ENCODE measurements around the gene LRRC15. TPM values are rescaled to one million over a fixed set of nuclear protein-coding genes. Genes with fewer than 3 reads are reported as not detected.

The LRRC15 gene
- total RNA-seq, 4 donors from 2014 or later = 0.14 to 0.32 TPM; not detected in 2

DNA sequence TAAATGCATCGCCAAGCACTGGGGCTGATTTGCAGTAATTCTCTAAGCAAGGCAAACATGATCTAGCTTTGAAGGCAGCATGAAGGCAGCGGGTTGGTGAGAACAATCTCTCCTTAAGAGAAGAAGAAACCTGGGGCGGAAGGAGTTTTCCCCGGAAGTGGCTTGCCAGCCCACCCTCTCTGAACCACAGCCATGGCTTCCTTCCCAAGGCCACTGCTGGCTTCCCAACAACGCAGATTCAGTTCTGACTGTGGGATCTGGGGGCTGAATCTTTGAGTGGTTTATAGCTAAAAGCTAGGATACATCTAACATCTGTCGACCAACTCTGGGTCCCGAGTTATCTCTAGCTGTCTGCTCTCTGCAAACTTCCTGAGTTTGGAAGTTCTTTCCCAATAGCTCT, 14.2 kb downstream of the LRRC15 start:
- in situ Hi-C loops (cut with MboI; ENCODE audit: low pct_ligation_motif_present in 1 of 4, low pct_unique_long_range_greater_than_20kb in 1 of 4, low sequenced_read_pairs in 3 of 4) = no loop called here
- intact Hi-C loops (cut with DNase I; ENCODE audit: low total_unique reads) = no loop called here
- no peaks in the 10 kb centered on the region for H3K4me1 ChIP-seq
- 73% methylated on average over 7 of the region's 7 CpGs; no CpG with 5 or more reads in 1 of the 2 donors for WGBS, 2 donors (ENCODE audit: low coverage in 1 of 2)
- H3K27me3 ChIP-seq = no peaks in the 10 kb centered on the region
- H3K36me3 ChIP-seq = no peaks in the 10 kb centered on the region
- no peak overlapping the region for H3K27ac ChIP-seq
- no peaks in the 10 kb centered on the region for H3K9me3 ChIP-seq
- H3K4me3 ChIP-seq = no peak overlapping the region
- no peak for DNase-seq
- TF ChIP-seq POLR2A (IDR thresholded peaks at IDR 0.05) (no peak), EP300 (IDR thresholded peaks at IDR 0.05; ENCODE audit: low read depth) (no peak), POLR2AphosphoS5 (IDR thresholded peaks at IDR 0.05) (no peak)
- TF ChIP-seq, protein P1, sequence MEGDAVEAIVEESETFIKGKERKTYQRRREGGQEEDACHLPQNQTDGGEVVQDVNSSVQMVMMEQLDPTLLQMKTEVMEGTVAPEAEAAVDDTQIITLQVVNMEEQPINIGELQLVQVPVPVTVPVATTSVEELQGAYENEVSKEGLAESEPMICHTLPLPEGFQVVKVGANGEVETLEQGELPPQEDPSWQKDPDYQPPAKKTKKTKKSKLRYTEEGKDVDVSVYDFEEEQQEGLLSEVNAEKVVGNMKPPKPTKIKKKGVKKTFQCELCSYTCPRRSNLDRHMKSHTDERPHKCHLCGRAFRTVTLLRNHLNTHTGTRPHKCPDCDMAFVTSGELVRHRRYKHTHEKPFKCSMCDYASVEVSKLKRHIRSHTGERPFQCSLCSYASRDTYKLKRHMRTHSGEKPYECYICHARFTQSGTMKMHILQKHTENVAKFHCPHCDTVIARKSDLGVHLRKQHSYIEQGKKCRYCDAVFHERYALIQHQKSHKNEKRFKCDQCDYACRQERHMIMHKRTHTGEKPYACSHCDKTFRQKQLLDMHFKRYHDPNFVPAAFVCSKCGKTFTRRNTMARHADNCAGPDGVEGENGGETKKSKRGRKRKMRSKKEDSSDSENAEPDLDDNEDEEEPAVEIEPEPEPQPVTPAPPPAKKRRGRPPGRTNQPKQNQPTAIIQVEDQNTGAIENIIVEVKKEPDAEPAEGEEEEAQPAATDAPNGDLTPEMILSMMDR (IDR thresholded peaks at IDR 0.05) = no peak

DNA sequence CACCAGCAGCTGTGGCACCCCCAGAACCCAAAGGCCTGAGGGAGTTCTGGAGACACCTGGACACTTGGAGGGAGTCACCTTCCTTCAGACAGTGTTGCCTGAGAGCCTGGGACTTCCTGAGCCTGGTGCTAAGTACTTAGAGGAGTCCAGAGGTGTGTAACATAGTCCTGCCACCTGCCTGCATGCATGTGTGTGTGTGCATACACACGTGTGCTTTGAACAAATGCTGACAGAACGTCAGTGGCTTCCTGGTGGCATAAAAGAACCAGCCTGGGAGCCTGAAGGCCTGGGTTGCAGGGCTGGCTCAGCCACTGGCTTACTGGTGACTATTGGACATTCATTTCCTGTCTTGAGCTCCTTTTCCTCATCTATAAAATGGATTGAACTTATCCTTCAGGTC, 15.2 kb downstream of the LRRC15 start:
- in situ Hi-C loops (cut with MboI; ENCODE audit: low pct_ligation_motif_present in 1 of 4, low pct_unique_long_range_greater_than_20kb in 1 of 4, low sequenced_read_pairs in 3 of 4) = no loop called here
- intact Hi-C loops (cut with DNase I; ENCODE audit: low total_unique reads) = no loop called here
- no peaks in the 10 kb centered on the region for H3K27me3 ChIP-seq
- TF ChIP-seq POLR2AphosphoS5 (IDR thresholded peaks at IDR 0.05) (no peak), POLR2A (IDR thresholded peaks at IDR 0.05) (no peak), EP300 (IDR thresholded peaks at IDR 0.05; ENCODE audit: low read depth) (no peak)
- TF ChIP-seq, protein P1 (IDR thresholded peaks at IDR 0.05) = no peak
- H3K36me3 ChIP-seq = no peaks in the 10 kb centered on the region
- H3K27ac ChIP-seq = no peak overlapping the region
- H3K4me1 ChIP-seq = no peaks in the 10 kb centered on the region
- H3K9me3 ChIP-seq = no peaks in the 10 kb centered on the region
- no peak for DNase-seq
- no peak overlapping the region for H3K4me3 ChIP-seq
- WGBS, 2 donors (ENCODE audit: low coverage in 1 of 2) = 48% methylated on average over 2 of the region's 2 CpGs; no CpG with 5 or more reads in 1 of the 2 donors

DNA sequence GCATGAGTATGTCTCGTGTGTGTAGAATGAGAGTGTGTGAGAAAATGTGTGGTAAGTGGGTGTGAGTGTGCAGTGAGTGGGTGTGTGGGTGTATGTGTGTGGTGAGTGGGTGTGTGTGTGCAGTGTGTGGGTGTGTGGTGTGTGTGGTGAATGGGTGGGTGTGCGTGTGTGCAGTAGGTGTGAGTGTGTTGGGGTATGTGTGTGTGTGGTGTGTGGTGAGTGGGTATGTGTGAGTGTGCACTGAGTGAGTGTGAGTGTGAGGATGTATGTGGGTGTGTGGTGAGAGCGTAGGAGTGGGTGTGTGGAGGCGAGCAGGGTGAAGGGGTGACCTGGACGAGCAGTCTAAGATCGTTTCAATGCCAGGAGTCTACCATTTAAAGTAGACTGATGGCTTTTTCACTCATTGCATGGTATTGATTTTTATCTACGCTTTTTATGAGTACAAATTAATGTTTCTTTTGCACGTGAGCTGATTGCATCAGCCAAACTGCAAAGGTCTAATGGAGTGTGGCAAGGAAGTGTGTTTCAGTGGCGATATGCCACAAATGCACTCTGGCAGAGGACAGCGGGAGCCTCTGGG, 16.8 kb downstream of the LRRC15 start:
- in situ Hi-C loops (cut with MboI; ENCODE audit: low pct_ligation_motif_present in 1 of 4, low pct_unique_long_range_greater_than_20kb in 1 of 4, low sequenced_read_pairs in 3 of 4) = no loop called here
- TF ChIP-seq POLR2AphosphoS5 (IDR thresholded peaks at IDR 0.05) (no peak), POLR2A (IDR thresholded peaks at IDR 0.05) (no peak), EP300 (IDR thresholded peaks at IDR 0.05; ENCODE audit: low read depth) (no peak)
- TF ChIP-seq, protein P1 (IDR thresholded peaks at IDR 0.05) = no peak
- Histone ChIP-seq H3K36me3 (no peaks in the 10 kb centered on the region), H3K9me3 (no peaks in the 10 kb centered on the region), H3K4me1 (no peaks in the 10 kb centered on the region), H3K27ac (no peak overlapping the region), H3K4me3 (no peak overlapping the region), H3K27me3 (no peaks in the 10 kb centered on the region)
- DNase-seq = no peak
- intact Hi-C loops (cut with DNase I; ENCODE audit: low total_unique reads) = no loop called here
- WGBS, 2 donors (ENCODE audit: low coverage in 1 of 2) = 83 to 91% methylated on average over 8 to 10 of the region's 10 CpGs

DNA sequence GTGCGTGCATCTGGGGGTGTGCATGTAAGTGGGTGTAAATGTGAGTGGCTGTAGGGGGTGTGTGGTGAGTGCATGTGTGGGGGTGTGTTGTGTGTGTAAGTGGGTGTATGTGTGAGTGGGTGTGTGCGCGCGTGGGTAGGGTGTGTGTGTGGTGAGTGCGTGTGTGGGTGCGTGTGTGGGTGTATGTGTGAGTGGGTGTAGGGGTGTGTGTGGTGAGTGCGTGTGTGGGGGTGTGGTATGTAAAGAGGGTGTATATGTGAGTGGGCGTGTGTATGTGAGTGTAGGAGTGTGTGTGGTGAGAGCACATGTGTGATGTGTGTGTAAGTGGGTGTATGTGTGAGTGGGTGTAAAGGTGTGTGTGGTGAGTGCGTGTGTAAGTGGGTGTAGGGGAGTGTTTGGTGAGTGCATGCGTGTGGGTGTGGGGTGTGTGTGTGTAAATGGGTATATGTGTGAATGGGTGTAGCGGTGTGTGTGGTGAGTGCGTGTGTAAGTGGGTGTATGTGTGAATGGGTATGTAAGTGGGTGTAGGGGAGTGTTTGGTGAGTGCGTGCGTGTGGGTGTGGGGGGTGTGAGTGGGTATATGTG, 17.5 kb downstream of the LRRC15 start:
- no peaks in the 10 kb centered on the region for H3K4me1 ChIP-seq

More for the DNA sequence above, 17.5 kb downstream of the LRRC15 start:
- no peak overlapping the region for H3K27ac ChIP-seq
- no peaks in the 10 kb centered on the region for H3K27me3 ChIP-seq
- no peaks in the 10 kb centered on the region for H3K36me3 ChIP-seq
- intact Hi-C loops (cut with DNase I; ENCODE audit: low total_unique reads) (no loop called here), in situ Hi-C loops (cut with MboI; ENCODE audit: low pct_ligation_motif_present in 1 of 4, low pct_unique_long_range_greater_than_20kb in 1 of 4, low sequenced_read_pairs in 3 of 4) (no loop called here)
- 91 to 94% methylated on average over 12 to 14 of the region's 14 CpGs for whole genome bisulfite sequencing, 2 donors (ENCODE audit: low coverage in 1 of 2)
- DNase-seq = no peak
- no peak overlapping the region for H3K4me3 ChIP-seq
- no peak for TF ChIP-seq EP300 (IDR thresholded peaks at IDR 0.05; ENCODE audit: low read depth)
- no peak for TF ChIP-seq POLR2A (IDR thresholded peaks at IDR 0.05)
- TF ChIP-seq, protein P1 (IDR thresholded peaks at IDR 0.05) = no peak
- TF ChIP-seq POLR2AphosphoS5 (IDR thresholded peaks at IDR 0.05) = no peak
- H3K9me3 ChIP-seq = no peaks in the 10 kb centered on the region

Data from transverse colon (tissue), 4 donors.